Measurements from ENCODE around the gene MT1HL1. TPM values are rescaled to one million over a fixed set of nuclear protein-coding genes. Genes with fewer than 3 reads are reported as not detected.
"Not testable (repeated sequence)": the region's sequence is repeated elsewhere in the genome, so short reads cannot be mapped to it uniquely, and the experiment has no call there.

Gene MT1HL1
- total RNA-seq, 2 experiments from 2014 or later, result not detected

GRCh38 chr1:236983818-236984217 is 20.4 kb downstream of the MT1HL1 start:
- Mint-ChIP-seq H3K9me3 (peaks cover 7% of the 10 kb centered on the region), H3K27ac (no peak overlapping the region), H3K36me3 (no peaks in the 10 kb centered on the region), H3K4me1 (ENCODE audit: low read depth) (no peaks in the 10 kb centered on the region), H3K27me3 (peaks cover 4% of the 10 kb centered on the region), H3K4me3 (no peak overlapping the region)
- POLR2A ChIA-PET, result no interaction called here
- no peak for DNase-seq
- intact Hi-C loops (cut with micrococcal nuclease), result no loop called here
- CTCF ChIA-PET, result no interaction called here

DNA sequence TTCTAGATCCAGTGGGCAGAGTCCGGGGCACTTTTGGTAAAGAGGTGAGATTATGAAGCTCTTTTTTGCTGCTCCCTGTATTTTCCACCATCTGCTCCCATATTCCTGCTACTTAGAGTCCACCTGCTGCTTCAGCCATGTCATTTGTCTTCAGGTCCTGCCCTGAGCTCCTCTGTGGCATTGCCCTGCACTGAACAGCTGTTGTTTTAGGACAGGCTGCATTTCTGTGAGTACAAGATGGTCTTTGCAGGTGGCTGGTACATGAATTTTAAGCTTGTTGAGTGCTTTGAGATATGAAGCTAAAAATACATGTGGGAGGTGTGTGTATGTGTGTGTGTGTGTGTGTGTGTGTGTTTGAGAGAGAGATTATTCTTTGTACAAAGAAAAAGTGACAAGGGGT is 21.9 kb downstream of the MT1HL1 start:
- peaks cover 2% of the 10 kb centered on the region for H3K27me3 Mint-ChIP-seq
- CTCF ChIA-PET, result no interaction called here
- H3K27ac Mint-ChIP-seq, result no peak overlapping the region
- intact Hi-C loops (cut with micrococcal nuclease), result no loop called here
- no peaks in the 10 kb centered on the region for H3K9me3 Mint-ChIP-seq
- H3K4me1 Mint-ChIP-seq (ENCODE audit: low read depth), result no peaks in the 10 kb centered on the region
- no peak for DNase-seq
- H3K4me3 Mint-ChIP-seq, result no peak overlapping the region
- H3K36me3 Mint-ChIP-seq, result no peaks in the 10 kb centered on the region
- POLR2A ChIA-PET, result no interaction called here

DNA sequence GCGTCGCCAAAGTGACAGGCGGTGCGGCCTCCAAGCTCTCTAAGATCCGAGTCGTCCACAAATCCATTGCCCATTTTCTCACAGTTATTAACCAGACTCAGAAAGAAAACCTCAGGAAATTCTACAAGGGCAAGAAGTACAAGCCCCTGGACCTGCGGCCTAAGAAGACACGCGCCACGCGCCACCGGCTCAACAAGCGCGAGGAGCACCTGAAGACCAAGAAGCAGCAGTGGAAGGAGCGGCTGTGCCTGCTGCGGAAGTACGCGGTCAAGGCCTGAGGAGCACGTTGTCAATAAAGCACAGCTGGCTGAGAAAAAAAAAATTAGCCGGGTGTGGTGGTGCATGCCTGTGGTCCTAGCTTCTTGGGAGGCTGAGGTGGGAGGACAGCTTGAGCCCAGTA is 22.8 kb downstream of the MT1HL1 start:
- CTCF ChIA-PET; H3K9me3 Mint-ChIP-seq; DNase-seq; H3K27me3 Mint-ChIP-seq; H3K36me3 Mint-ChIP-seq; H3K27ac Mint-ChIP-seq; intact Hi-C loops (cut with micrococcal nuclease); H3K4me3 Mint-ChIP-seq; H3K4me1 Mint-ChIP-seq (ENCODE audit: low read depth): not testable (repeated sequence)
- POLR2A ChIA-PET, result interaction anchor here (0.6 kb wide), 1 partner anchor 223 kb away, joined by 3 read pairs; no protein-coding TSS in a partner anchor

DNA sequence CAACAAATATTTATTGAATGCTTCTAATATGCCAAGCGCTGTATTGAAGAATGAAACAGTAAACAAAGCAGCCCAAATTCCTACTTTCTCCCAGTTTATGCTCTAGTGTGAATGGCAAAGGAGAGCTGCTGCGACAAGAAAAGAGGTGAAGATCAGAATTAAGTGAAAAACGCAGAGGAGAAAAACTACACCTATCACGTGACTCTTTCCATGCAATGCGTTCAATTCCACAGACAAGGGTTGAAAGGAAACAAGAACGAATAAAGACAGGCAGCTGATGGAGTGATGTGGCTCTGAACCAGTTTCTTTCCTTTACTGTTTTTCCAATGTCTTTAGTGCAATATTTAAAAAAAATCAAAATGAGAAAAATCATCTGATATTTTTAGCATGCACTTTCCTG is 23.6 kb downstream of the MT1HL1 start:
- Mint-ChIP-seq H3K4me3 (no peak overlapping the region), H3K4me1 (ENCODE audit: low read depth) (no peaks in the 10 kb centered on the region), H3K36me3 (no peaks in the 10 kb centered on the region), H3K9me3 (no peaks in the 10 kb centered on the region), H3K27ac (no peak overlapping the region), H3K27me3 (no peaks in the 10 kb centered on the region)
- POLR2A ChIA-PET, result no interaction called here
- intact Hi-C loops (cut with micrococcal nuclease), result no loop called here
- DNase-seq, result no peak
- CTCF ChIA-PET, result no interaction called here

- no peaks in the 10 kb centered on the region for H3K36me3 Mint-ChIP-seq
- H3K4me3 Mint-ChIP-seq, result no peak overlapping the region
- no peak overlapping the region for H3K27ac Mint-ChIP-seq
- no peaks in the 10 kb centered on the region for H3K9me3 Mint-ChIP-seq
- CTCF ChIA-PET, result no interaction called here
- no peaks in the 10 kb centered on the region for H3K4me1 Mint-ChIP-seq (ENCODE audit: low read depth)
- intact Hi-C loops (cut with micrococcal nuclease), result no loop called here
- DNase-seq, result no peak
- H3K27me3 Mint-ChIP-seq, result no peaks in the 10 kb centered on the region
- POLR2A ChIA-PET, result no interaction called here
Observed at GRCh38 chr1:236979149-236979900, 24.9 kb downstream of the MT1HL1 start.

- no peak for DNase-seq
- Mint-ChIP-seq H3K27me3 (no peaks in the 10 kb centered on the region), H3K27ac (no peak overlapping the region), H3K9me3 (no peaks in the 10 kb centered on the region), H3K4me1 (ENCODE audit: low read depth) (no peaks in the 10 kb centered on the region), H3K36me3 (no peaks in the 10 kb centered on the region), H3K4me3 (no peak overlapping the region)
- POLR2A ChIA-PET, result no interaction called here
- intact Hi-C loops (cut with micrococcal nuclease), result no loop called here
- CTCF ChIA-PET, result no interaction called here
Observed at GRCh38 chr1:236978740-236979139, 25.5 kb downstream of the MT1HL1 start.

GRCh38 chr1:236975461-236975860 is 28.8 kb downstream of the MT1HL1 start:
- no peaks in the 10 kb centered on the region for H3K36me3 Mint-ChIP-seq
- peaks cover 6% of the 10 kb centered on the region for H3K27me3 Mint-ChIP-seq
- H3K4me3 Mint-ChIP-seq, result no peak overlapping the region
- no peaks in the 10 kb centered on the region for H3K4me1 Mint-ChIP-seq (ENCODE audit: low read depth)
- H3K9me3 Mint-ChIP-seq, result no peaks in the 10 kb centered on the region
- no peak overlapping the region for H3K27ac Mint-ChIP-seq
- ChIA-PET CTCF (no interaction called here), POLR2A (no interaction called here)
- intact Hi-C loops (cut with micrococcal nuclease), result no loop called here
- DNase-seq, result no peak

DNA sequence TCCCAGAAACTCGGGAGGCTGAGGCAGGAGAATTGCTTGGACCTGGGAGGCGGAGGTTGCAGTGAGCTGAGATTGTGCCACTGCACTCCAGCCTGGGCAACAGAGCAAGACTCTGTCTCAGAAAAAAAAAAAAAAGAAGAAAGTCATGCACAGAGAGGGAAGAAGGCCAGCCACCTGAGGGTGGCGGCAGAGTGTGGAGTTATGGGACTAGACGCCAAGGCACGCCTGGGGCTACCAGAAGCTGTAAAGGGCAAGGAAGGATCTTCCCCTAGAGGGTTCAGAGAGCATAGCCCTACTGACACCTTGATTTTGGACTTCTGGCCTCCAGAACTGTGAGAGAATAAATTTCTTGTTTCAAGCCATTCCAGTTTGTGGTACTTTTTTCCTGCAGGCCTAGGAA is 30.2 kb downstream of the MT1HL1 start:
- DNase-seq; H3K27ac Mint-ChIP-seq; intact Hi-C loops (cut with micrococcal nuclease); H3K9me3 Mint-ChIP-seq; H3K36me3 Mint-ChIP-seq; H3K4me1 Mint-ChIP-seq (ENCODE audit: low read depth); CTCF ChIA-PET; H3K4me3 Mint-ChIP-seq; POLR2A ChIA-PET; H3K27me3 Mint-ChIP-seq: not testable (repeated sequence)

DNA sequence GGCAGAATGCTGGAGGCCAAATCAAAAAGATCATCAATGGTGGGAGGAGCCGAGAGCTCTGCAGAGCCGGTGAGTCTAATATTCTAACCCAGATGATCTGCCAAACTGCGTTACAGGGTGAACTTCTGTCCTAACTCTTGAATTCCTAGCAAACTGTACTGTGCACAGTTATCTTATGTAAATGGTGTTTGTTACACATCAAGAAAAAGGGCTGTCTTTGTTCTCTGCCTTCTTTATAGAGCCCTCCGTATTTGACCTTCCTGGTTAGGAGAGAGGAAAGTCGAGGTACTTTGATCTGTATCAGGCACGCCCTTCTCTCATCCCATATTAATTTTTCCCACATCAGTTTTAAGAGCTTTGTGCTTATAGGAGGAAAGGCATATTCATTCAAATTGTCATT is 37.6 kb downstream of the MT1HL1 start:
- ChIA-PET POLR2A (no interaction called here), CTCF (no interaction called here)
- no peak for DNase-seq
- H3K9me3 Mint-ChIP-seq, result peaks cover 5% of the 10 kb centered on the region
- H3K36me3 Mint-ChIP-seq, result no peaks in the 10 kb centered on the region
- H3K4me3 Mint-ChIP-seq, result no peak overlapping the region
- H3K27ac Mint-ChIP-seq, result no peak overlapping the region
- H3K27me3 Mint-ChIP-seq, result peaks cover 20% of the 10 kb centered on the region
- intact Hi-C loops (cut with micrococcal nuclease), result no loop called here
- no peaks in the 10 kb centered on the region for H3K4me1 Mint-ChIP-seq (ENCODE audit: low read depth)

- Mint-ChIP-seq H3K27me3 (peaks cover 20% of the 10 kb centered on the region), H3K9me3 (peaks cover 12% of the 10 kb centered on the region), H3K36me3 (no peaks in the 10 kb centered on the region), H3K4me3 (no peak overlapping the region), H3K27ac (no peak overlapping the region), H3K4me1 (ENCODE audit: low read depth) (no peaks in the 10 kb centered on the region)
- ChIA-PET POLR2A (no interaction called here), CTCF (no interaction called here)
- DNase-seq, result no peak
- intact Hi-C loops (cut with micrococcal nuclease), result no loop called here
Observed at GRCh38 chr1:236963920-236964319, 40.3 kb downstream of the MT1HL1 start.

DNA sequence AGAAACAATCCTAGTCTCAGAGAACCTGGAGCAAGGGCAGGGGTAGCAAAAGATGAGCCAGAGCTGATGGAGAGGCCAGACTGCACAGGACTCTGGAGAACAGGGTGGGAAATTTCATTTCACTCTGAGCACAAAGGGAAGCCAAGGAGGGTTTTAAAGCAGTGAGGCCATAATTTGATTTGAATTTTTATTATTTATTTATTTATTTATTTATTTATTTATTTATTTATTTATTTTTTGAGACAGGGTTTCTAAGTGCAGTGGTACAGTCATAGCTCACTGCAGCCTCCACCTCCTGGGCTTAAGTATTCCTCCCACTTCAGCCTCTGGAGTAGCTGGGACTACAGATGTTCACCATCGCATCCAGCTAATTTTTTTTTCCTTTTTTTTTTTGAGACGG is 45.1 kb downstream of the MT1HL1 start:
- H3K27me3 Mint-ChIP-seq, result peaks cover 12% of the 10 kb centered on the region
- H3K4me3 Mint-ChIP-seq, result no peak overlapping the region
- DNase-seq, result no peak
- intact Hi-C loops (cut with micrococcal nuclease), result no loop called here
- POLR2A ChIA-PET, result no interaction called here
- no peak overlapping the region for H3K27ac Mint-ChIP-seq
- peaks cover 14% of the 10 kb centered on the region for H3K9me3 Mint-ChIP-seq
- H3K36me3 Mint-ChIP-seq, result no peaks in the 10 kb centered on the region
- CTCF ChIA-PET, result no interaction called here
- no peaks in the 10 kb centered on the region for H3K4me1 Mint-ChIP-seq (ENCODE audit: low read depth)

DNA sequence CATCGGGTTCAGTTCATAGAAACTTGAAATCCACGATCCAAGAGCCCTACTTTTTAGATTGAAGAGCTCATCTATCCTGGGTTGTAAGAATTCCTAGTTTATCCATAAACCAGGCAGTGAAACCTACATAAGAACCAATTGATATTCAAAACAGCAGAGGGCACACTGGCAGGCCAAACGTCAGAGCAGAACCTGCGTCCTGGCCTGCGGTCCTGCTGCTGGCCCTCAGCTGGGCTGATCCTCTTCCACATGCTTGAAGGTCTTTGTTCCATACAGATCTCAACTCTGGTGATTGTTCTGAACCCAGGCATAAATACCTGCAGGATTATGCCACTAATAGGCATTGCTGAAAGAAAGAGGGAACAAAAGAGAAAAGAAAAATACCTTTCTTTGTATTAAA is 47.0 kb downstream of the MT1HL1 start:
- ChIA-PET POLR2A (no interaction called here), CTCF (no interaction called here)
- peaks cover 14% of the 10 kb centered on the region for H3K9me3 Mint-ChIP-seq
- no peak overlapping the region for H3K27ac Mint-ChIP-seq
- H3K27me3 Mint-ChIP-seq, result peaks cover 16% of the 10 kb centered on the region
- H3K4me1 Mint-ChIP-seq (ENCODE audit: low read depth), result no peaks in the 10 kb centered on the region
- H3K36me3 Mint-ChIP-seq, result no peaks in the 10 kb centered on the region
- intact Hi-C loops (cut with micrococcal nuclease), result no loop called here
- no peak for DNase-seq
- H3K4me3 Mint-ChIP-seq, result no peak overlapping the region

Data from activated CD4-positive, alpha-beta memory T cell treated with anti-CD3 and anti-CD28 coated beads for 36 hours (primary cell).